ENCODE measurements around the gene TAF5L.
"Not testable (repeated sequence)": the region's sequence is repeated elsewhere in the genome, so short reads cannot be mapped to it uniquely, and the experiment has no call there.

TAF5L gene

GRCh38 chr1:229641306-229641705, 15.4 kb upstream of the TAF5L start:
- no peak for DNase-seq

- no peak for DNase-seq
These were observed 14.5 kb upstream of the TAF5L start for GRCh38 chr1:229640455-229640854.

- DNase-seq: no peak
These were observed 11.8 kb upstream of the TAF5L start for GRCh38 chr1:229637746-229638145.

- no peak for DNase-seq
These were observed 10.1 kb upstream of the TAF5L start for GRCh38 chr1:229636042-229636441.

- no peak for DNase-seq
These were observed 6.0 kb upstream of the TAF5L start for GRCh38 chr1:229631966-229632365.

- peak; percentile 23 for DNase-seq
These were observed 5.2 kb upstream of the TAF5L start for GRCh38 chr1:229631148-229631547.

GRCh38 chr1:229629261-229629660, 3.3 kb upstream of the TAF5L start:
- no peak for DNase-seq

GRCh38 chr1:229627003-229627402, 1.1 kb upstream of the TAF5L start:
- DNase-seq: peak; percentile 22

- peak; percentile 46 for DNase-seq
These were observed 629 bp downstream of the TAF5L start for GRCh38 chr1:229625071-229625914.

GRCh38 chr1:229624521-229625070, 1.3 kb downstream of the TAF5L start:
- no peak for DNase-seq

- DNase-seq: no peak
These were observed 2.1 kb downstream of the TAF5L start for GRCh38 chr1:229623838-229624237.

- no peak for DNase-seq
These were observed 2.7 kb downstream of the TAF5L start for GRCh38 chr1:229623225-229623624.

GRCh38 chr1:229622641-229623120, 3.2 kb downstream of the TAF5L start:
- not testable (repeated sequence) for DNase-seq

- no peak for DNase-seq
These were observed 4.3 kb downstream of the TAF5L start for GRCh38 chr1:229621663-229622062.

GRCh38 chr1:229620876-229621275, 5.0 kb downstream of the TAF5L start:
- DNase-seq: no peak

GRCh38 chr1:229619614-229620013, 6.3 kb downstream of the TAF5L start:
- DNase-seq: no peak

- peak; percentile 25 for DNase-seq
These were observed 6.9 kb downstream of the TAF5L start for GRCh38 chr1:229619002-229619401.

GRCh38 chr1:229617351-229618100, 8.4 kb downstream of the TAF5L start:
- no peak for DNase-seq

GRCh38 chr1:229614701-229615100, 11.2 kb downstream of the TAF5L start:
- DNase-seq: no peak

- no peak for DNase-seq
These were observed 12.0 kb downstream of the TAF5L start for GRCh38 chr1:229613938-229614337.

- no peak for DNase-seq
These were observed 17.3 kb downstream of the TAF5L start for GRCh38 chr1:229608590-229608989.

GRCh38 chr1:229607370-229607769, 18.6 kb downstream of the TAF5L start:
- DNase-seq: peak; percentile 38

GRCh38 chr1:229603371-229604005, 22.4 kb downstream of the TAF5L start:
- no peak for DNase-seq
